Keratinocyte (primary cell): ENCODE results near the gene MAGI2. TPM values are rescaled to one million over a fixed set of nuclear protein-coding genes. Genes with fewer than 3 reads are reported as not detected.

Source experiments
- DNase-seq: peaks from one replicate; pipeline ENCODE4 v3.0.0-alpha.2; 2011; ENCODE audit warnings: low read depth, missing footprints, low spot score
- FAIRE-seq: peaks from 2 replicates; lab custom pipeline; 2011; peaks lifted over from hg19 to GRCh38; lab: Jason Lieb, UNC
- H2AFZ ChIP-seq: 2 replicates; pipeline ENCODE4 v1.6.0; 2012; ENCODE audit warnings: low read length, control low read depth, inconsistent platforms; ENCODE audit not compliant: control insufficient read depth
- H3K27ac ChIP-seq: 2 replicates; pipeline ENCODE4 v1.5.1; 2011; ENCODE audit warnings: low read length; ENCODE audit not compliant: control insufficient read depth, insufficient read depth
- H3K27me3 ChIP-seq: 3 replicates; pipeline ENCODE4 v1.6.0; 2011; ENCODE audit warnings: low read length; ENCODE audit not compliant: control insufficient read depth, insufficient read depth; ENCODE audit errors: extremely low read depth
- H3K36me3 ChIP-seq, 2 experiments: 2 replicates in 1 of 2; 3 replicates in 1 of 2; pipeline ENCODE4 v1.5.1; 2011; ENCODE audit warnings: low read length in 2 of 2, mild to moderate bottlenecking in 1 of 2; ENCODE audit not compliant: control insufficient read depth in 2 of 2, insufficient read depth in 2 of 2; ENCODE audit errors: extremely low read depth in 1 of 2
- H3K4me1 ChIP-seq: 3 replicates; pipeline ENCODE4 v1.5.1; 2011; ENCODE audit warnings: low read length; ENCODE audit not compliant: control insufficient read depth, insufficient read depth; ENCODE audit errors: extremely low read depth
- H3K4me2 ChIP-seq: 3 replicates; pipeline ENCODE4 v1.6.0; 2011; ENCODE audit warnings: low read depth, low read length; ENCODE audit not compliant: control insufficient read depth, insufficient read depth; ENCODE audit errors: extremely low read depth
- H3K4me3 ChIP-seq, 3 experiments: fragments of 200-600 bp in 1 of 3; sonication (generic) in 1 of 3; 2 replicates in 2 of 3; 3 replicates in 1 of 3; pipeline ENCODE4 v1.5.1; 2011 to 2016; ENCODE audit warnings: low read length in 3 of 3, mild to moderate bottlenecking in 3 of 3, control low read depth in 2 of 3, inconsistent platforms in 1 of 3, low read depth in 1 of 3, mixed read lengths in 1 of 3, mixed run types in 1 of 3, moderate library complexity in 1 of 3; ENCODE audit not compliant: control insufficient read depth in 2 of 3, insufficient read depth in 2 of 3; ENCODE audit errors: extremely low read depth in 1 of 3
- H3K79me2 ChIP-seq: 2 replicates; pipeline ENCODE4 v1.6.0; 2012; ENCODE audit warnings: low read length; ENCODE audit not compliant: control insufficient read depth, insufficient read depth
- H3K9ac ChIP-seq: 3 replicates; pipeline ENCODE4 v1.6.0; 2011; ENCODE audit warnings: low read length; ENCODE audit not compliant: control insufficient read depth, insufficient read depth; ENCODE audit errors: extremely low read depth
- H3K9me1 ChIP-seq: 3 replicates; pipeline ENCODE4 v1.6.0; 2011; ENCODE audit warnings: low read length; ENCODE audit not compliant: control insufficient read depth, insufficient read depth; ENCODE audit errors: extremely low read depth
- H3K9me3 ChIP-seq: 2 replicates; pipeline ENCODE4 v1.5.1; 2012; ENCODE audit warnings: low read depth, low read length; ENCODE audit not compliant: control insufficient read depth
- H4K20me1 ChIP-seq: 3 replicates; pipeline ENCODE4 v1.6.0; 2011; ENCODE audit warnings: low read length; ENCODE audit not compliant: control insufficient read depth, insufficient read depth; ENCODE audit errors: extremely low read depth
- CTCF ChIP-seq, 3 experiments: IDR thresholded peaks in 1 of 3; conservative IDR thresholded peaks in 1 of 3; optimal IDR thresholded peaks in 1 of 3; 2 replicates in 2 of 3; 3 replicates in 1 of 3; pipeline versions ENCODE3 to v1.5.1; 2011; ENCODE audit warnings: low read length in 3 of 3, mild to moderate bottlenecking in 3 of 3, moderate library complexity in 2 of 3, control low read depth in 1 of 3, inconsistent platforms in 1 of 3; ENCODE audit not compliant: insufficient read depth in 2 of 3; ENCODE audit errors: extremely low read depth in 1 of 3
- EZH2 ChIP-seq: IDR thresholded peaks from one replicate; pipeline ENCODE4 v1.6.1; 2012; ENCODE audit warnings: inconsistent platforms, mild to moderate bottlenecking, low read length, moderate library complexity
- dilution Hi-C: fragments of 300-500 bp; cut with MboI; formaldehyde crosslinking; loops from one replicate; pipeline ENCODE4 v1.7.0; 2020; ENCODE audit warnings: low sequenced_read_pairs; ENCODE audit not compliant: extremely low pct_ligation_motif_present
- polyA plus RNA-seq, 5 experiments: library from polyadenylated mRNA; depleted of rRNA in 3 of 5; stranded (reverse) in 3 of 5; stranded (forward) in 1 of 5; unstranded in 1 of 5; fragments of >200 nt; gene quantifications; 1 replicate in 1 of 5; 2 replicates in 3 of 5; 3 replicates in 1 of 5; pipeline versions ENCODE4 v1.2.1 to v1.2.3, GENCODE V29; 2011 to 2012; ENCODE audit warnings: missing spikeins in 2 of 5, low read depth in 1 of 5, low replicate concordance in 1 of 5

MAGI2 gene
- polyA plus RNA-seq, 1 donor (not counting 4 experiments of a cell fraction or from before 2014, with no cell fraction given) = 0.07 TPM

DNA sequence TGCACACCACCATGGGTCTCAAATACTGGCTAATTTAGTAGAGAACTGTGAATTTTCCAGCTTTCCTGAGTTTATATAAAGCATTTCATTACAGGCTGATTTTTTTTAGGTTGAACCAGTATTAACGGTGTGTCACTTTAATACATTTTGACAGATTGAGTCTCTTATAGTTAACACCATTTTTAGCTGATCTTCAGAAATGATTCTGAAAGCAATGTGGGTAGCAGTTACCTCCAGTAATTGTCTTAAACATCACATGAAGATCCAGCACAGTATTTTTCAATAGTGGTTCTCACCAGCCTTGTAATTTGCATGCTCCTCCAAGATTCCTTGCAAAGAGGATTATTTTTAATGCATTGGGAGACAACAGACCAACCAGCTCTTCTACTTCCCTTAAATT, 961.3 kb downstream of the MAGI2 start:
- Histone ChIP-seq H3K4me2 (no peak overlapping the region), H3K36me3 (no peaks in the 10 kb centered on the region), H3K4me1 (no peaks in the 10 kb centered on the region), H3K9me3 (no peaks in the 10 kb centered on the region), H3K27me3 (no peaks in the 10 kb centered on the region), H3K4me3 (no peak overlapping the region), H3K79me2 (no peaks in the 10 kb centered on the region), H2AFZ (no peak overlapping the region), H3K9me1 (no peaks in the 10 kb centered on the region), H3K9ac (no peak overlapping the region), H3K27ac (no peak overlapping the region), H4K20me1 (no peaks in the 10 kb centered on the region)
- TF ChIP-seq EZH2 (no peak), CTCF (optimal IDR thresholded peaks at IDR 0.05 in 1 of 3, IDR thresholded peaks at IDR 0.05 in 1 of 3, conservative IDR thresholded peaks at IDR 0.05 in 1 of 3; ENCODE audit: extremely low read depth in 1 of 3, insufficient read depth in 2 of 3, low read length in 3 of 3) (no peak)
- dilution Hi-C loops = no loop called here
- DNase-seq = no peak
- FAIRE-seq = no peak

- dilution Hi-C loops = no loop called here
- H3K36me3 ChIP-seq = no peaks in the 10 kb centered on the region
- H4K20me1 ChIP-seq = no peaks in the 10 kb centered on the region
- H3K4me2 ChIP-seq = no peak overlapping the region
- no peaks in the 10 kb centered on the region for H3K79me2 ChIP-seq
- no peak overlapping the region for H3K9ac ChIP-seq
- no peaks in the 10 kb centered on the region for H3K27me3 ChIP-seq
- no peak overlapping the region for H2AFZ ChIP-seq
- no peak overlapping the region for H3K27ac ChIP-seq
- FAIRE-seq (no peak), DNase-seq (no peak)
- no peak for TF ChIP-seq EZH2
- no peak for TF ChIP-seq CTCF (optimal IDR thresholded peaks at IDR 0.05 in 1 of 3, IDR thresholded peaks at IDR 0.05 in 1 of 3, conservative IDR thresholded peaks at IDR 0.05 in 1 of 3; ENCODE audit: extremely low read depth in 1 of 3, insufficient read depth in 2 of 3, low read length in 3 of 3)
- no peaks in the 10 kb centered on the region for H3K4me1 ChIP-seq
- no peak overlapping the region for H3K4me3 ChIP-seq
- H3K9me1 ChIP-seq = no peaks in the 10 kb centered on the region
- no peaks in the 10 kb centered on the region for H3K9me3 ChIP-seq
Measured at GRCh38 chr7:78490524-78490923, 962.9 kb downstream of the MAGI2 start.
